ENCODE data around the gene CCDC9.
"Not testable (repeated sequence)": the region's sequence is repeated elsewhere in the genome, so short reads cannot be mapped to it uniquely, and the experiment has no call there.

CCDC9 gene

DNA sequence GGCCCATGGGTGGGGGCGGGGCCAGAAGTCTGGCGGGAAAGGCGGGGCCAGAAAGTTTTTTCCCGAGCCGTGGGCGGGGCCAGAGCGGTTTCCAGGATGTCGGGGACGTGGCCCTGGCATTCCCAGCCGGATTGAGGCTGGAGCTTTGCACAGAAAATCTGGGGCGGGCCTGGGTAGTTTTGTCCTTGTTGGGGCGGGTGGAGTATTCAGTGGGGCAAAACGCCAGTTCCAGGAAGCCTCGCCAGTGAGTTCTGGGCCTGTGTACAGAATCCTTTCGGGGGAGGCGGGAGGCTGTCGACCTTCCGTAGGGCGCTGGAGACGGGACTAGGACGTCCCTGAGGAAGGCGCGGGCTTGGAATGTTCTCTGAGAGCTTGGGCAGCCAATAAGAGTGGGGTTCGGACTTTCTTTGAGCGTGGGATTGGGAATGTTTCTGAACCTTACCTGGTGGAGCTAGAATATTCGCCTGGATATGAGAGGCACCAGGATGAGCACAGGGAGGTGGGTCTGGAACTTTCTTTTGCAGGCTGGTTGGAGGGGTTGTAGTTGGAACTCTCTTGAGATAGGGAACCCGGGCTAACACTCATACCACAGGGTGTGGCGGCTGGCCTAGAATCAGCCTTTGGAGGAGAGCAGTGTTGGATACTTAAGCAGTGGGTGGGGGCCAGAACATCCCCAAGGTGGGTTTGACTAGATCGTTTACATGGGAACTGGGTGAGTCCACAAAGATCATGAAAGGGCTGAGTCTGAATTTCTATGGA is 1.3 kb downstream of the CCDC9 start:
- TF ChIP-seq, protein P1, sequence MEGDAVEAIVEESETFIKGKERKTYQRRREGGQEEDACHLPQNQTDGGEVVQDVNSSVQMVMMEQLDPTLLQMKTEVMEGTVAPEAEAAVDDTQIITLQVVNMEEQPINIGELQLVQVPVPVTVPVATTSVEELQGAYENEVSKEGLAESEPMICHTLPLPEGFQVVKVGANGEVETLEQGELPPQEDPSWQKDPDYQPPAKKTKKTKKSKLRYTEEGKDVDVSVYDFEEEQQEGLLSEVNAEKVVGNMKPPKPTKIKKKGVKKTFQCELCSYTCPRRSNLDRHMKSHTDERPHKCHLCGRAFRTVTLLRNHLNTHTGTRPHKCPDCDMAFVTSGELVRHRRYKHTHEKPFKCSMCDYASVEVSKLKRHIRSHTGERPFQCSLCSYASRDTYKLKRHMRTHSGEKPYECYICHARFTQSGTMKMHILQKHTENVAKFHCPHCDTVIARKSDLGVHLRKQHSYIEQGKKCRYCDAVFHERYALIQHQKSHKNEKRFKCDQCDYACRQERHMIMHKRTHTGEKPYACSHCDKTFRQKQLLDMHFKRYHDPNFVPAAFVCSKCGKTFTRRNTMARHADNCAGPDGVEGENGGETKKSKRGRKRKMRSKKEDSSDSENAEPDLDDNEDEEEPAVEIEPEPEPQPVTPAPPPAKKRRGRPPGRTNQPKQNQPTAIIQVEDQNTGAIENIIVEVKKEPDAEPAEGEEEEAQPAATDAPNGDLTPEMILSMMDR (conservative IDR thresholded peaks at IDR 0.05; ENCODE audit: low read length), result no peak
- no peak for DNase-seq (ENCODE audit: low read depth)

DNA sequence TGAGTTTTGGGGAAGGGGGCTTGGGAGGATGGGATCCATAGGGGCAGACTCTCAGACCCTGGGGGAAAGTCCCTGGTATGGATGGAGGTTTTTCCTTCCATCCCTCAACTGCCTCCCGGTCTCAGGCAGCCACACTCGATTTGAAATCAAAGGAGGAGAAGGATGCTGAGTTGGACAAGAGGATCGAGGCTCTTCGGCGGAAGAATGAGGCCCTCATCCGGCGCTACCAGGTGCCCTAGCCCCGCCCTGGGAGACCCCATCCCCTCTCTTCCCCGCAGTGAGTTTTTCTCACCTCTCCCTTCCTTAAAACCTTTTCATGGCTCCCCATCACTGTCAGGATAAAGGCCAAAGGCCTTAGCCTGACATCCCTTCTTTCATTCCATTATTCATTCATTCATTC is 2.1 kb downstream of the CCDC9 start:
- TF ChIP-seq, protein P1 (conservative IDR thresholded peaks at IDR 0.05; ENCODE audit: low read length), result no peak
- no peak for DNase-seq (ENCODE audit: low read depth)
- peak overlapping the region; percentile 80 for H3K4me3 ChIP-seq (ENCODE audit: low read length)

More for the DNA sequence above, 1.3 kb downstream of the CCDC9 start:
- peak overlapping the region; percentile 80 for H3K4me3 ChIP-seq (ENCODE audit: low read length)

DNA sequence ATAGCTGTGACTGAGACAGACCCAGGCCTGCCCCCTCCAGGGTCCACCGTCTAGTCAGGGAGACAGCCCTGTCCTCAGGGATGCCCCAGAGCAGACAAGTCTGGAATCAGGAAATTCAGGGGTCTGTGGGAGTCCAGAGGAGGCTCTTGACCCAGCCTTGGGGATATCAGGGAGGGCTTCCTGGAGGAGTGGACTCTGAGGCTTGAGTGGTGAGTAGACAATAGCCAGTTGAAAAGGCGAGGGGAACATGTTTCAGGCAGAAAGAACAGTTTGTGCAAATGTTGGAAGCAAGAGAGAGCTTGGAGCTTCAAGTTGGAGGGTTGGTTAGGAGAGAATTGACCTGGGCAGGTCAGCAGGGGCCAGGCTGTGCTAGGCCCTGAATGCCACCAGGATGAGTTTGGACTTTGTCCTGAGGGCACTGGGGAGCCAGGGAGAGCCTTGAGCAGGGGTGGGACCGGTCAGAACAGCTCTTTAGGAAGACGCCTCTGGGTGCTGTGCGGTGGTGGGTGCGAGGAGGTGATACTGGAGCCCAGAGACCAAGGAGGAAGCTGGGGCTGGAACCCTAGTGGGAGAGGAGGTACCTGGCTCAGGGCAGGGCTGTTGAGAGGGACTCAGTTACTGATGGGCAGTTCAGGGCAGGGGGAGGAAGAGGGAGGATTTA is 2.7 kb downstream of the CCDC9 start:
- H3K4me3 ChIP-seq (ENCODE audit: low read length), result peak overlapping the region; percentile 80
- TF ChIP-seq, protein P1 (conservative IDR thresholded peaks at IDR 0.05; ENCODE audit: low read length), result no peak
- DNase-seq (ENCODE audit: low read depth), result no peak

DNA sequence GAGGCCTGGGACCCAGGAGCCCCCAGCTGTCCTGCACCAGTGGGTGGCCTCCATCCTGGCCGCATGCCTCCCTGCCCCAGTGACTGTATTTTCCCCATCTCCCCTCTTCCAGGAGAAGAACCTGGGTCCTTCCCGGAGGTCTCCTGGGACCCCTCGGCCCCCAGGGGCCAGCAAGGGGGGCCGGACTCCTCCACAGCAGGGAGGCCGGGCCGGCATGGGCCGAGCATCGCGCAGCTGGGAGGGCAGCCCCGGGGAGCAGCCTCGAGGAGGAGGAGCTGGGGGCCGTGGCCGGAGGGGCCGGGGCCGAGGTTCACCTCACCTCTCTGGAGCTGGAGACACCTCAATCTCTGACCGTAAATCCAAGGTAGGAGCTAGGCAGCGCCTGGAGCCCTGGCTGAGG is 4.2 kb downstream of the CCDC9 start:
- no peak overlapping the region for H3K4me3 ChIP-seq (ENCODE audit: low read length)
- no peak for DNase-seq (ENCODE audit: low read depth)
- TF ChIP-seq, protein P1 (conservative IDR thresholded peaks at IDR 0.05; ENCODE audit: low read length), result no peak

DNA sequence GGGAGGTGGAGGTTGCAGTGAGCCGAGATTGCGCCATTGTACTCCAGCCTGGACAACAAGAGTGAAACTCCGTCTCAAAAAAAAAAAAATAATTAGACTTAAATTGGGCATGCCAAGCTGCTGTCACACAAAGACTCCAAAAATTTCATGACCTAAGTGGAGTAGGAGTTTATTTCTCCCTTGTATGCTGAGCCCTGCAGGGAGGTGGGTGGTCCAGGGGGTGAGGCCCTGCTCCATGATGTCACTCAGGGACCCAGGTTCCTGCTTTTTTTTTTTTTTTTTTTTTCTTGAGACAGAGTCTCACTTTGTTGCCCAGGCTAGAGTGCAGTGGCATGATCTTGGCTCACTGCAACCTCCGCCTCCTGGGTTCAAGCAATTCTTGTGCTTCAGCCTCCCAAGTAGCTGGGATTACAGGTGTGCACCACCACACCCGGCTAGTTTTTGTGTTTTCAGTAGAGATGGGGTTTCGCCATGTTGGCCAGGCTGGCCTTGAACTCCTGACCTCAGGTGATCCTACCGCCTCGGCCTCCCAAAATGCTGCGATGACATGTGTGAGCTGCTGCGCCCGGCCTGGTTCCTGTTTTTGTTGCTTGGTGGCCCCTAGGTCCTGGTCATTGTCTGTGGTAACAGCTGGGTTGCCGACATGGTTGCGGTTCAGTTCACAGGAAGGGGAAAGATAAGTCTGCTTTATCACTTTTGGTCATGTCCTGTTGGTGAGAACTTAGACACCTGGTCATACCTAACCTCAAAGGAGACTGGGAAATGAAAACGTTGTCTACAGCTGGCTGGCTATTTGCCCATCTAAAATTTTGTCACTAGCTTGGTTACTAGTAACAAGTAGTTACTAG is 5.8 kb downstream of the CCDC9 start:
- DNase-seq (ENCODE audit: low read depth), result not testable (repeated sequence)

DNA sequence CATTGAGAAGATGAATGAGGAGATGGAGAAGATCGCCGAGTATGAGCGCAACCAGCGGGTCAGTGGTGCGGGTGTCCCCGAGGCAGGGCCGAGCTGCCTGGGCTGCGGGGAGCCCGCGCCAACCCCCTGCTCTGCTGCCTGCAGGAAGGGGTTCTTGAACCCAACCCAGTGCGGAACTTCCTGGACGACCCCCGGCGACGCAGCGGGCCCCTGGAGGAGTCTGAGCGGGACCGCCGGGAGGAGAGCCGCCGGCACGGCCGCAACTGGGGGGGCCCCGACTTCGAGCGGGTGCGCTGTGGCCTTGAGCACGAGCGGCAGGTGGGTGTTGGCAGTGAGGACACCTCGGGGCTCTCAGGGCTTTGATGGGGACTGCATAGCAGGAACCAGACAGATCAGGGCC is 8.3 kb downstream of the CCDC9 start:
- TF ChIP-seq, protein P1 (conservative IDR thresholded peaks at IDR 0.05; ENCODE audit: low read length), result no peak
- no peak overlapping the region for H3K4me3 ChIP-seq (ENCODE audit: low read length)
- DNase-seq (ENCODE audit: low read depth), result no peak

More for the DNA sequence above, 5.8 kb downstream of the CCDC9 start:
- H3K4me3 ChIP-seq (ENCODE audit: low read length), result not testable (repeated sequence)

DNA sequence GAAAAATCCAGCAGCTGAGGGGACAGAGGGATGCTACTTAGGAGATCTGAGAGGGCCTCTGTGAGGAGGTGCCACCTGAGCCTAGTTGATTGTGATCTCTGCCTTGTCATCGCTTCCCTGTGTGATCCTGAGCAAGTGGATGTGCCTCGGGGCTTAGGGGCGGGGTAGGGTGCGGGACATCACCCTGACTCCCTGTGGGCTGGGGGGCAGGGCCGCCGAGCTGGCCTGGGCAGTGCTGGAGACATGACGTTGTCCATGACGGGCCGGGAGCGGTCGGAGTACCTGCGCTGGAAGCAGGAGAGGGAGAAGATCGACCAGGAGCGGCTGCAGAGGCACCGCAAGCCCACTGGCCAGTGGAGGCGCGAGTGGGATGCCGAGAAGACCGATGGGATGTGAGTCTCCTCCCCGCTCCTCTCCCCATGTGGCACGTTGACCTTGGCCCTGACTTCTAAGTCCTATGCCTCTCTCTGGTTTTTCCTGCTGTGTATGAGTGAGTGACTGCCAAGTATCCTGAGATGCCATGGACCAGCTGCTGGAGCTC is 10.1 kb downstream of the CCDC9 start:
- DNase-seq (ENCODE audit: low read depth), result no peak
- no peak overlapping the region for H3K4me3 ChIP-seq (ENCODE audit: low read length)
- TF ChIP-seq, protein P1 (conservative IDR thresholded peaks at IDR 0.05; ENCODE audit: low read length), result no peak
